H9 (cell line): Measurements from ENCODE around the gene SPIN1. TPM values are rescaled to one million over a fixed set of nuclear protein-coding genes. Genes with fewer than 3 reads are reported as not detected.
A peak's percentile ranks its signal among the peaks of the same experiment; 100 is the strongest.

Experiments used
- DNase-seq: peaks from one replicate; pipeline ENCODE4 v3.0.0-alpha.2; 2017
- H2AFZ ChIP-seq: one replicate; pipeline ENCODE4 v1.6.1; 2013; ENCODE audit warnings: mild to moderate bottlenecking, low read length, control low read depth, moderate library complexity
- H2AK5ac ChIP-seq: 2 replicates; pipeline ENCODE4 v1.6.1; 2013; ENCODE audit warnings: low read length, control low read depth, mixed read lengths; ENCODE audit not compliant: insufficient read length
- H2BK120ac ChIP-seq: one replicate; pipeline ENCODE4 v1.6.1; 2013; ENCODE audit warnings: low read depth, mild to moderate bottlenecking, low read length, control low read depth, inconsistent platforms; ENCODE audit not compliant: poor library complexity, severe bottlenecking
- H2BK12ac ChIP-seq: 2 replicates; pipeline ENCODE4 v1.6.1; 2013; ENCODE audit warnings: low read length, control low read depth, mixed read lengths, low read depth; ENCODE audit not compliant: insufficient read length
- H2BK15ac ChIP-seq: 2 replicates; pipeline ENCODE4 v1.6.1; 2013; ENCODE audit warnings: low read depth, low read length, control low read depth
- H2BK20ac ChIP-seq: one replicate; pipeline ENCODE4 v1.6.1; 2013; ENCODE audit warnings: low read depth, mild to moderate bottlenecking, low read length, control low read depth, inconsistent platforms; ENCODE audit not compliant: poor library complexity, severe bottlenecking
- H2BK5ac ChIP-seq: 2 replicates; pipeline ENCODE4 v1.6.1; 2013; ENCODE audit warnings: low read length, control low read depth, mixed read lengths; ENCODE audit not compliant: insufficient read length
- H3K14ac ChIP-seq: 2 replicates; pipeline ENCODE4 v1.6.1; 2013; ENCODE audit warnings: low read length, control low read depth; ENCODE audit not compliant: insufficient read depth
- H3K18ac ChIP-seq: 2 replicates; pipeline ENCODE4 v1.6.1; 2013; ENCODE audit warnings: low read depth, mild to moderate bottlenecking, mixed read lengths, low read length, control low read depth; ENCODE audit not compliant: insufficient read length
- H3K23ac ChIP-seq: 2 replicates; pipeline ENCODE4 v1.6.1; 2013; ENCODE audit warnings: low read length, control low read depth, mixed read lengths, low read depth; ENCODE audit not compliant: insufficient read length
- H3K23me2 ChIP-seq: 2 replicates; pipeline ENCODE4 v1.6.1; 2013; ENCODE audit warnings: low read depth, mild to moderate bottlenecking, mixed read lengths, low read length, control low read depth; ENCODE audit not compliant: insufficient read length, poor library complexity, severe bottlenecking
- H3K27ac ChIP-seq: 2 replicates; pipeline ENCODE4 v1.5.1; 2013; ENCODE audit warnings: low read length, control low read depth, mixed read lengths, low read depth; ENCODE audit not compliant: insufficient read length
- H3K27me3 ChIP-seq: 2 replicates; pipeline ENCODE4 v1.6.1; 2013; ENCODE audit warnings: low read length, control low read depth, inconsistent platforms; ENCODE audit not compliant: insufficient read depth
- H3K4ac ChIP-seq: 2 replicates; pipeline ENCODE4 v1.6.1; 2013; ENCODE audit warnings: low read depth, mild to moderate bottlenecking, control low read depth, inconsistent platforms, low read length, moderate library complexity
- H3K4me1 ChIP-seq: 2 replicates; pipeline ENCODE4 v1.6.1; 2013; ENCODE audit warnings: low read length, control low read depth, inconsistent platforms; ENCODE audit not compliant: insufficient read depth
- H3K4me2 ChIP-seq: 2 replicates; pipeline ENCODE4 v1.6.1; 2013; ENCODE audit warnings: low read length, control low read depth, mixed read lengths; ENCODE audit not compliant: insufficient read length, insufficient read depth
- H3K56ac ChIP-seq: 2 replicates; pipeline ENCODE4 v1.6.1; 2013; ENCODE audit warnings: low read depth, mild to moderate bottlenecking, mixed read lengths, low read length, control low read depth; ENCODE audit not compliant: insufficient read length
- H3K79me1 ChIP-seq: 2 replicates; pipeline ENCODE4 v1.6.1; 2013; ENCODE audit warnings: low read depth, mild to moderate bottlenecking, moderate library complexity, low read length, control low read depth, inconsistent platforms; ENCODE audit not compliant: insufficient read depth, poor library complexity, severe bottlenecking
- H3K79me2 ChIP-seq: 2 replicates; pipeline ENCODE4 v1.6.1; 2013; ENCODE audit warnings: low read length, control low read depth, inconsistent platforms; ENCODE audit not compliant: insufficient read depth
- H3K9ac ChIP-seq: 2 replicates; pipeline ENCODE4 v1.6.1; 2013; ENCODE audit warnings: low read length, control low read depth, mixed read lengths; ENCODE audit not compliant: insufficient read length; ENCODE audit errors: extremely low read depth
- H3K9me3 ChIP-seq: one replicate; pipeline ENCODE4 v1.6.1; 2013; ENCODE audit warnings: low read depth, low read length, inconsistent platforms; ENCODE audit not compliant: control insufficient read depth
- H3T11ph ChIP-seq: one replicate; pipeline ENCODE4 v1.6.1; 2013; ENCODE audit warnings: mild to moderate bottlenecking, low read length, control low read depth, inconsistent platforms
- H4K20me1 ChIP-seq: one replicate; pipeline ENCODE4 v1.6.1; 2013; ENCODE audit not compliant: control insufficient read depth, insufficient read length, insufficient read depth
- H4K5ac ChIP-seq: 2 replicates; pipeline ENCODE4 v1.6.1; 2013; ENCODE audit warnings: low read depth, mild to moderate bottlenecking, mixed read lengths, low read length, control low read depth; ENCODE audit not compliant: insufficient read length
- H4K8ac ChIP-seq: replicated peaks from 2 replicates; pipeline ENCODE4 v1.6.1; 2013; ENCODE audit warnings: low read length, control low read depth, mixed read lengths, low read depth; ENCODE audit not compliant: insufficient read length
- H4K91ac ChIP-seq: 2 replicates; pipeline ENCODE4 v1.6.1; 2013; ENCODE audit warnings: low read depth, mild to moderate bottlenecking, moderate library complexity, mixed read lengths, low read length, control low read depth; ENCODE audit not compliant: insufficient read length
- H3K27ac Mint-ChIP-seq, 3 experiments: 2 replicates in 2 of 3; 3 replicates in 1 of 3; pipeline ENCODE4 v1.8.0; 2020 to 2021; ENCODE audit warnings: mixed read lengths in 3 of 3, mild to moderate bottlenecking in 1 of 3, moderate library complexity in 1 of 3
- H3K27me3 Mint-ChIP-seq: 2 replicates; pipeline ENCODE4 v1.8.0; 2021; ENCODE audit warnings: low read depth, mild to moderate bottlenecking, moderate library complexity, mixed read lengths
- H3K36me3 Mint-ChIP-seq, 3 experiments: 2 replicates in 2 of 3; 3 replicates in 1 of 3; pipeline ENCODE4 v1.8.0; 2020 to 2021; ENCODE audit warnings: low read depth in 3 of 3, mixed read lengths in 3 of 3; ENCODE audit not compliant: insufficient read depth in 1 of 3
- H3K4me1 Mint-ChIP-seq, 2 experiments: 2 replicates each; pipeline ENCODE4 v1.8.0; 2020; ENCODE audit warnings: mixed read lengths in 2 of 2
- H3K4me3 Mint-ChIP-seq, 2 experiments: 2 replicates in 1 of 2; 3 replicates in 1 of 2; pipeline ENCODE4 v1.8.0; 2020 to 2021; ENCODE audit warnings: mild to moderate bottlenecking in 2 of 2, mixed read lengths in 2 of 2, moderate library complexity in 1 of 2
- H3K9me3 Mint-ChIP-seq, 2 experiments: 2 replicates in 1 of 2; 3 replicates in 1 of 2; pipeline ENCODE4 v1.8.0; 2020; ENCODE audit warnings: mild to moderate bottlenecking in 2 of 2, mixed read lengths in 2 of 2, moderate library complexity in 1 of 2
- CTCF ChIP-seq: fragments of 200-600 bp; sonication (generic); conservative IDR thresholded peaks from 3 replicates; pipeline ENCODE4 v1.8.0; 2021; ENCODE audit warnings: antibody characterized with exemption, mild to moderate bottlenecking
- WGBS: extraction: QIAGEN DNeasy Blood & Tissue Kit; methylation state at CpG from one replicate; pipeline ENCODE4 v1.1.7; 2013; ENCODE audit warnings: missing lambda C conversion rate, low lambda C conversion rate, mixed read lengths; ENCODE audit not compliant: insufficient read length; ENCODE audit errors: extremely low coverage; 5-methylcytosine and 5-hydroxymethylcytosine counted together
- total RNA-seq: library from RNA; stranded (reverse); gene quantifications from 2 replicates; pipeline ENCODE4 v1.2.1, GENCODE V29; 2021

The SPIN1 gene
- total RNA-seq, 1 experiment from 2014 or later, result 136 TPM

DNA sequence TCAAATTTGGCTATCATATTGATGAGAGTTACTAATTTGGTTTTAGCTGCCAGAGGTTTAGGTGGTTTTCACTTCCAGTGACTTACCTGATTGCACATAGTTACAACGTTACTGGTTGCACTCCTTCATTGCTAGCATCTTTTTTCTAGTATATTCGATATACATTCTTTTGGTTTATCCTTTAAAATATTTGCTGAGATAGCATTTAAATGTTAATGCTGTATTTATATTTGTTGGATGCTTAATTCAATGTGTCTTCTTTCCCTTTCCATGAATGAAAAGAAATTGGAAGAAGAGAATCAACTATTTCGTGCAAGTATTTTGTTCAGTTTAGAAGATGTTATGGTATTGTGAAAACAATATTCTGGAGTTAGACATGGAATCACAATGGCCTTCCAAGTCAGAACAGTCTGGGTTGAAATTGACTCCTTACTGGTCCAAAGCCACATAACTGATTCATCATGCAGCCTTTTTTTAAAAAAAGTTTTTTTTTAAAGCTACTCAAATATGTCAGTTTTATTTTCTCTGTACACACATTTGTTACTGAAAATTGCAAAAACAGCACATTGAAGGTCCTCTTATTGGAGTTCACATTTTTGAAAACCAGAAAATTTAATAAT, 2.2 kb downstream of the SPIN1 start:
- Histone ChIP-seq H4K8ac (no peak overlapping the region), H4K91ac (no peak overlapping the region), H3K23me2 (peaks cover 16% of the 10 kb centered on the region), H3K56ac (no peak overlapping the region), H4K5ac (no peak overlapping the region), H2AK5ac (no peak overlapping the region), H3K4me2 (peak overlapping the region; percentile 58), H2BK5ac (no peak overlapping the region), H3K27me3 (no peaks in the 10 kb centered on the region), H2BK15ac (no peak overlapping the region), H2BK20ac (no peak overlapping the region), H3K9ac (no peak overlapping the region), H3K14ac (no peak overlapping the region), H2BK120ac (no peak overlapping the region), H3K79me2 (peaks cover 51% of the 10 kb centered on the region), H3K18ac (no peak overlapping the region), H3K27ac (no peak overlapping the region), H3K4me1 (peaks cover 12% of the 10 kb centered on the region), H3K79me1 (peaks cover 3% of the 10 kb centered on the region), H3T11ph (no peak overlapping the region), H3K9me3 (no peaks in the 10 kb centered on the region), H2AFZ (no peak overlapping the region), H2BK12ac (no peak overlapping the region), H3K23ac (no peak overlapping the region), H3K4ac (no peak overlapping the region), H4K20me1 (no peaks in the 10 kb centered on the region)
- Mint-ChIP-seq H3K9me3 (peaks cover 3 to 4% of the 10 kb centered on the region in 2 experiments; a peak in 2 of 5 replicates), H3K27ac (no peak overlapping the region; a peak in 1 of 7 replicates), H3K4me3 (peak overlapping the region; percentile 87 to 97), H3K27me3 (no peaks in the 10 kb centered on the region), H3K4me1 (peaks cover 42 to 48% of the 10 kb centered on the region in 2 experiments), H3K36me3 (peaks cover 11 to 37% (median 25%) of the 10 kb centered on the region in 3 experiments)
- DNase-seq, result no peak
- no CpG with 5 or more reads among the region's 3 CpGs for WGBS
- no peak for TF ChIP-seq CTCF
